Measurements from ENCODE around the gene PRPF4.
"Not testable (repeated sequence)": the region's sequence is repeated elsewhere in the genome, so short reads cannot be mapped to it uniquely, and the experiment has no call there.

The PRPF4 gene

GRCh38 chr9:113231701-113232100 lies 43.8 kb upstream of the PRPF4 start:
- Histone ChIP-seq H2AFZ (ENCODE audit: low read depth, low read length) (no peak overlapping the region), H4K20me1 (ENCODE audit: insufficient read depth, low read length) (no peaks in the 10 kb centered on the region), H3K4me1 (ENCODE audit: insufficient read depth, low read length) (peaks cover 12% of the 10 kb centered on the region; the same call in 1 of the 2 replicates), H3K36me3 (ENCODE audit: insufficient read depth, low read length) (no peaks in the 10 kb centered on the region), H3K79me2 (ENCODE audit: insufficient read depth, low read length) (no peaks in the 10 kb centered on the region; the same call in 1 of the 2 replicates), H3K27me3 (ENCODE audit: insufficient read depth, low read length, poor library complexity) (no peaks in the 10 kb centered on the region), H3K9ac (ENCODE audit: low read depth, low read length) (no peak overlapping the region), H3K9me3 (ENCODE audit: insufficient read depth, low read length, severe bottlenecking) (no peaks in the 10 kb centered on the region), H3K4me2 (ENCODE audit: insufficient read depth, low read length) (no peak overlapping the region), H3K4me3 (ENCODE audit: low read depth in 1 of 2, low read length in 2 of 2) (no peak overlapping the region), H3K27ac (ENCODE audit: low read length) (no peak overlapping the region)
- ATAC-seq (ENCODE audit: insufficient read depth, low read depth): no peak
- TF ChIP-seq EZH2 (IDR thresholded peaks at IDR 0.05; ENCODE audit: borderline replicate concordance, low read depth, low read length, severe bottlenecking): no peak
- no peak for TF ChIP-seq CTCF (IDR thresholded peaks at IDR 0.05; ENCODE audit: borderline replicate concordance, extremely low read depth, low read length, poor library complexity, severe bottlenecking)
- DNase-seq: no peak

GRCh38 chr9:113235701-113236255 lies 39.7 kb upstream of the PRPF4 start:
- H3K4me3 ChIP-seq (ENCODE audit: low read depth in 1 of 2, low read length in 2 of 2); H3K4me1 ChIP-seq (ENCODE audit: insufficient read depth, low read length); H3K36me3 ChIP-seq (ENCODE audit: insufficient read depth, low read length); H3K79me2 ChIP-seq (ENCODE audit: insufficient read depth, low read length); H3K9me3 ChIP-seq (ENCODE audit: insufficient read depth, low read length, severe bottlenecking); H2AFZ ChIP-seq (ENCODE audit: low read depth, low read length); H3K9ac ChIP-seq (ENCODE audit: low read depth, low read length); H3K27me3 ChIP-seq (ENCODE audit: insufficient read depth, low read length, poor library complexity); H4K20me1 ChIP-seq (ENCODE audit: insufficient read depth, low read length); DNase-seq; H3K4me2 ChIP-seq (ENCODE audit: insufficient read depth, low read length); ATAC-seq (ENCODE audit: insufficient read depth, low read depth); H3K27ac ChIP-seq (ENCODE audit: low read length): not testable (repeated sequence)

- no peak overlapping the region for H3K9ac ChIP-seq (ENCODE audit: low read depth, low read length)
- H3K9me3 ChIP-seq (ENCODE audit: insufficient read depth, low read length, severe bottlenecking): no peaks in the 10 kb centered on the region
- no peak overlapping the region for H2AFZ ChIP-seq (ENCODE audit: low read depth, low read length)
- no peak for TF ChIP-seq EZH2 (IDR thresholded peaks at IDR 0.05; ENCODE audit: borderline replicate concordance, low read depth, low read length, severe bottlenecking)
- no peak for TF ChIP-seq CTCF (IDR thresholded peaks at IDR 0.05; ENCODE audit: borderline replicate concordance, extremely low read depth, low read length, poor library complexity, severe bottlenecking)
- H3K4me3 ChIP-seq (ENCODE audit: low read depth in 1 of 2, low read length in 2 of 2): no peak overlapping the region
- DNase-seq: no peak
- H3K4me2 ChIP-seq (ENCODE audit: insufficient read depth, low read length): no peak overlapping the region
- no peaks in the 10 kb centered on the region for H3K27me3 ChIP-seq (ENCODE audit: insufficient read depth, low read length, poor library complexity)
- no peaks in the 10 kb centered on the region for H3K36me3 ChIP-seq (ENCODE audit: insufficient read depth, low read length)
- H3K79me2 ChIP-seq (ENCODE audit: insufficient read depth, low read length): no peaks in the 10 kb centered on the region; the same call in 1 of the 2 replicates
- H3K4me1 ChIP-seq (ENCODE audit: insufficient read depth, low read length): 0 out of 2 replicates have a peak, but pooled peaks cover 4% of the 10 kb centered on the region
- no peak overlapping the region for H3K27ac ChIP-seq (ENCODE audit: low read length)
- no peaks in the 10 kb centered on the region for H4K20me1 ChIP-seq (ENCODE audit: insufficient read depth, low read length)
- no peak for ATAC-seq (ENCODE audit: insufficient read depth, low read depth)
These were observed 38.4 kb upstream of the PRPF4 start for GRCh38 chr9:113237026-113237425.

- Histone ChIP-seq H3K27me3 (ENCODE audit: insufficient read depth, low read length, poor library complexity) (no peaks in the 10 kb centered on the region), H3K36me3 (ENCODE audit: insufficient read depth, low read length) (no peaks in the 10 kb centered on the region), H3K4me1 (ENCODE audit: insufficient read depth, low read length) (no peaks in the 10 kb centered on the region), H3K4me2 (ENCODE audit: insufficient read depth, low read length) (no peak overlapping the region), H3K4me3 (ENCODE audit: low read depth in 1 of 2, low read length in 2 of 2) (no peak overlapping the region), H2AFZ (ENCODE audit: low read depth, low read length) (no peak overlapping the region), H3K9ac (ENCODE audit: low read depth, low read length) (no peak overlapping the region), H3K9me3 (ENCODE audit: insufficient read depth, low read length, severe bottlenecking) (no peaks in the 10 kb centered on the region), H3K27ac (ENCODE audit: low read length) (no peak overlapping the region), H3K79me2 (ENCODE audit: insufficient read depth, low read length) (no peaks in the 10 kb centered on the region; the same call in 1 of the 2 replicates), H4K20me1 (ENCODE audit: insufficient read depth, low read length) (no peaks in the 10 kb centered on the region)
- no peak for ATAC-seq (ENCODE audit: insufficient read depth, low read depth)
- DNase-seq: no peak
- TF ChIP-seq EZH2 (IDR thresholded peaks at IDR 0.05; ENCODE audit: borderline replicate concordance, low read depth, low read length, severe bottlenecking): no peak
- no peak for TF ChIP-seq CTCF (IDR thresholded peaks at IDR 0.05; ENCODE audit: borderline replicate concordance, extremely low read depth, low read length, poor library complexity, severe bottlenecking)
These were observed 37.1 kb upstream of the PRPF4 start for GRCh38 chr9:113238202-113238858.

All from DND-41 (cell line).